GM23338 (cell line): ENCODE measurements around the gene MPO. TPM values are rescaled to one million over a fixed set of nuclear protein-coding genes. Genes with fewer than 3 reads are reported as not detected.

Experiments
- CREB1 ChIP-seq: fragments of 250-450 bp; sonication (Bioruptor Pico); IDR thresholded peaks from 2 replicates; pipeline ENCODE4 v1.5.0; 2020; ENCODE audit warnings: low read depth, mild to moderate bottlenecking, moderate library complexity
- CTCF ChIP-seq, 2 experiments: fragments of 200-600 bp in 1 of 2; sonication (generic) in 1 of 2; conservative IDR thresholded peaks; 2 replicates each; pipeline versions ENCODE4 v1.5.1 to v1.6.1; 2016 to 2017; ENCODE audit warnings: antibody characterized with exemption in 2 of 2, low read depth in 2 of 2, mild to moderate bottlenecking in 2 of 2, moderate library complexity in 1 of 2
- EZH2phosphoT487 ChIP-seq: fragments of 200-600 bp; sonication (generic); IDR thresholded peaks from one replicate; pipeline ENCODE4 v1.8.1; 2018; ENCODE audit warnings: antibody characterized with exemption; ENCODE audit not compliant: unreplicated experiment
- REST ChIP-seq: IDR thresholded peaks from one replicate; pipeline ENCODE4 v1.6.1; 2018; ENCODE audit warnings: antibody characterized with exemption; ENCODE audit not compliant: unreplicated experiment
- ZNF114 ChIP-seq: fragments of 250-450 bp; sonication (Bioruptor Pico); IDR thresholded peaks from 2 replicates; pipeline ENCODE4 v1.5.0; 2020; ENCODE audit warnings: mild to moderate bottlenecking, moderate library complexity
- ZNF462 ChIP-seq: fragments of 250-450 bp; sonication (Bioruptor Pico); IDR thresholded peaks from 2 replicates; pipeline ENCODE4 v1.5.0; 2020; ENCODE audit warnings: mild to moderate bottlenecking, moderate library complexity
- polyA plus RNA-seq: library from polyadenylated mRNA; unstranded; fragments of >200 nt; fragmentation: Nextera tagmentation; extraction: Ambion mirVana; gene quantifications from 2 replicates; pipeline ENCODE4 v1.2.1, GENCODE V29; 2016
- total RNA-seq: library from RNA; depleted of rRNA; stranded (reverse); fragments of >200 nt; shearing (Covaris generic); gene quantifications from 2 replicates; pipeline ENCODE4 v1.2.3, GENCODE V29; 2014

MPO gene
- total and polyA plus RNA-seq, 2 experiments from 2014 or later, result 0.08 TPM; not detected in 1

- TF ChIP-seq ZNF462 (CRISPR knock-in tag), result no peak
- no peak for TF ChIP-seq EZH2phosphoT487
- no peak for TF ChIP-seq CTCF (conservative IDR thresholded peaks at IDR 0.05; ENCODE audit: low read depth in 2 of 2)
- no peak for TF ChIP-seq REST
- no peak for TF ChIP-seq CREB1
- TF ChIP-seq ZNF114 (CRISPR knock-in tag), result no peak
These were observed 49.2 kb upstream of the MPO start (continued) for GRCh38 chr17:58329810-58330537.
